Measurements from ENCODE around the gene FRAS1.
"Not testable (repeated sequence)": the region's sequence is repeated elsewhere in the genome, so short reads cannot be mapped to it uniquely, and the experiment has no call there.

FRAS1 gene

GRCh38 chr4:78162342-78162741 lies 105.2 kb downstream of the FRAS1 start:
- H3K4me3 ChIP-seq (ENCODE audit: low read depth, low read length), result no peak overlapping the region

DNA sequence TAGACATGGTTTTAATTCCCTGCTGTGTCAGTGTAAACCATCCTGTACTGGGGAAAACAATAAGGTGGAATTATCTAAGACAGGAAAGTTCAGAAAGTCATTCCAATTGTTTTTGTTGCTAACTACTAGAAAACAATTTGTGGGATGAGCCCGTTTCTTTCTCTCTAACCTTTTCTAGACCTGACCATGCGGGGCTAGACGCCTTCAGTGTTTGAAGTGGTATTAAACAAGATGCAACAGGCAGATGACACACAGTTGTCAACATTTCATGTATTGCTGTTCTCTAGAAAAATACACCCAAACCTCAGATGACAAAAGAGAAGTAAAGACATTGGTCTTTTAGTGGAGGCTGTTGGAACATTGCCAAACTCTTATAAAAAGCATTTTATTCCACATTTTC lies 105.7 kb downstream of the FRAS1 start:
- H3K4me3 ChIP-seq (ENCODE audit: low read depth, low read length), result no peak overlapping the region

DNA sequence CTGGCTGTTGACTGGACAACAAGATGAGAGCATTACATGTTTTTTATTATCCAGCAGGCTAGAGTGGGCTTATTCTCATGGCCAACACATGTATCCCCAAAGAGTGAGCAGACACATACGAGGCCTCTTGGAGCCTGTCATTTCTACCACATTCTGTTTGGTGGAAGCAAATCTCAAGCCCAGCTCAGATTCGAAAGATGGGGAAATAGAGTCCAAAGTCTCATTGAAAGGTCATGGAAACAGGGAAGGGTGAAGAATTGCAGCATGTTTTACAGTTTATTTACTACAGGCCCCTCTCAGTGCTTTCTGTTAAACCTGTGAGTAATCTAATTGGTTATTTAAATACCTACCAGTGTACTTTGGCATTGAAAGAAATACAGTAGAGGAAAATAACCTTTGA lies 108.6 kb downstream of the FRAS1 start:
- no peak overlapping the region for H3K4me3 ChIP-seq (ENCODE audit: low read depth, low read length)

- H3K4me3 ChIP-seq (ENCODE audit: low read depth, low read length), result no peak overlapping the region
Observed at GRCh38 chr4:78166622-78167021, 109.5 kb downstream of the FRAS1 start.

GRCh38 chr4:78167510-78167909 lies 110.4 kb downstream of the FRAS1 start:
- no peak overlapping the region for H3K4me3 ChIP-seq (ENCODE audit: low read depth, low read length)

- no peak overlapping the region for H3K4me3 ChIP-seq (ENCODE audit: low read depth, low read length)
Observed at GRCh38 chr4:78168029-78168428, 110.9 kb downstream of the FRAS1 start.

GRCh38 chr4:78169728-78170127 lies 112.6 kb downstream of the FRAS1 start:
- no peak overlapping the region for H3K4me3 ChIP-seq (ENCODE audit: low read depth, low read length)

- no peak overlapping the region for H3K4me3 ChIP-seq (ENCODE audit: low read depth, low read length)
Observed at GRCh38 chr4:78171482-78171881, 114.4 kb downstream of the FRAS1 start.

DNA sequence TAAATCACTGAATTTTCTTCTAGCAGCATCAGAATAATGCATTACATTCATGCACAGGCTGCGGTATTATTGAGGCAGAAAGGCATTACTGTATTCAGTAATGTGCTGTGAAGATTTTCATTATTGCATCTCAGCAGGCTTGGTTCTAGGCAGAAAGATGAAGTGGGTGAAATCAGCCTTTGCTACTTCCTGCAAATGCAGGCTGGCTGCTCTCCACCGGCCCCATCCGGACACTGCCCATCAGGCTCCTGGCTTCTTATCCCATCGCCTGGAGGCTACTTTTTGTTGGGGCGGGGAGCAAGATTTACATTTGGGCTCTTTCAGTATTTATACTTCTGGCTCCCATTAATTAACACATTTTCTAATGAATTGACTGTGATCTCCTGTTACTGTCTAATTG lies 117.8 kb downstream of the FRAS1 start:
- H3K4me3 ChIP-seq (ENCODE audit: low read depth, low read length), result no peak overlapping the region

- no peak overlapping the region for H3K4me3 ChIP-seq (ENCODE audit: low read depth, low read length)
Observed at GRCh38 chr4:78179196-78179595, 122.1 kb downstream of the FRAS1 start.

- not testable (repeated sequence) for H3K4me3 ChIP-seq (ENCODE audit: low read depth, low read length)
Observed at GRCh38 chr4:78181681-78182234, 124.6 kb downstream of the FRAS1 start.

GRCh38 chr4:78184584-78184983 lies 127.5 kb downstream of the FRAS1 start:
- no peak overlapping the region for H3K4me3 ChIP-seq (ENCODE audit: low read depth, low read length)

GRCh38 chr4:78185117-78185516 lies 128.0 kb downstream of the FRAS1 start:
- H3K4me3 ChIP-seq (ENCODE audit: low read depth, low read length), result no peak overlapping the region

DNA sequence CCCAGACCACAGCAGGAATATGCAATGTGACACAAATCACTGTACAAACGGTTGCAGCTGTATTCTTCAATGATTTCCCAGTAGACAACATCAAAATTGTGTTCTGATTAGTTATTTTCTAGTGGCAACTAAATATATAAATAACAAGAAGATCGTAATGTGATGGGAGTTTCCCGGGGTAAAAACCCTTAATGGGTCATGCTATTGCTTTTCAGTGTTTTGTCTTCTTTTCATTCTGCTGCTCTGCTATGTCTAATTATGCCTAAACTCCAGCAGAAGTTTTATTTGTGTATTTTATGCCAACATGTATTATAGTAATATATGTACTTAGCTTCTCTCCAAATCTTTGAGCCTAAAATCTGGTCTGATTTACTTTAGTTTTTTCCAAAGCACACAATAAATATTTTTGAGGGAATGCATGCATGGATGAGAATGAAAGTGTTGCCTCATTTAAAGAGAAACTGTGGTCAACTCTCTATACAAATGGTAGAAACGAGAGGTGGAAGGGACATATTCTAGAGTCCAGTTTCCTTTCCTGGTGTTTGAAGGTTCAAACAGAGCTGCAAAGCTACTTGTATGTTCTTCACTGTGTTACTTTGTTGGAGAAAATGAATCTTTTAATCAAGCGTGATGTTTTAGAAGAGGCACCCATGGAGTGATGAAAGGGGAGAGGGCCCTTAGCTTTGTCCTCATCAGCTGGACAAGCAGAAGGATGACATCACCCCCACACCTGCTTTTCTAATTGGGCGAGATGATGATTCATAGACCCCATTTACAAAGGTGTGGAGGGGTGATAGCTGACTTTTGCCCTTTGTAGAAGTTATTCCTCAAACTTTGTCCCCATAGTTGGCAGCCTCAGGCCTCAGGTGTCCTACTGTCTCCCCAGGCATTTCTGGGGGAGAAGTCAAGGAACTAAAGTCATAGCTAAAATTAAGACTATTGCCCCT lies 129.7 kb downstream of the FRAS1 start:
- H3K4me3 ChIP-seq (ENCODE audit: low read depth, low read length), result no peak overlapping the region

- H3K4me3 ChIP-seq (ENCODE audit: low read depth, low read length), result no peak overlapping the region
Observed at GRCh38 chr4:78190068-78190467, 132.9 kb downstream of the FRAS1 start.

DNA sequence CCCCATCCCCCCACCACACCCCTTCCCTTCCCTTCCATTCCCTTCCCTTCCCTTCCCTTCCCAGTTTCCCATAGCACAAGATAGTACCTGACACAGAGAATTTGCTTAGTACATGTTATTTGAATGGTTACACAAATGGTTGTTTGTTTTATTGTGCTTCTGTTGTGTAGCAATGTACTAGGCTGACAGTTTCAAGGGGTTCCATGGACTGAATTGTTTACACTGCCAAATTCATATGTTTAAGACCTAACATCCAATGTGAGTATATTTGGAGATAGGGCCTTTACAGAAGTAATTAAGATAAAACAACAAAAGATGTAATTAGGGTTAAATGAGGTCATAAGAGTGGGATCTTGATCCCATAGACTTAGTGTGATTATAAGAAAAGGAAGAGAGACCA lies 133.5 kb downstream of the FRAS1 start:
- H3K4me3 ChIP-seq (ENCODE audit: low read depth, low read length), result no peak overlapping the region

DNA sequence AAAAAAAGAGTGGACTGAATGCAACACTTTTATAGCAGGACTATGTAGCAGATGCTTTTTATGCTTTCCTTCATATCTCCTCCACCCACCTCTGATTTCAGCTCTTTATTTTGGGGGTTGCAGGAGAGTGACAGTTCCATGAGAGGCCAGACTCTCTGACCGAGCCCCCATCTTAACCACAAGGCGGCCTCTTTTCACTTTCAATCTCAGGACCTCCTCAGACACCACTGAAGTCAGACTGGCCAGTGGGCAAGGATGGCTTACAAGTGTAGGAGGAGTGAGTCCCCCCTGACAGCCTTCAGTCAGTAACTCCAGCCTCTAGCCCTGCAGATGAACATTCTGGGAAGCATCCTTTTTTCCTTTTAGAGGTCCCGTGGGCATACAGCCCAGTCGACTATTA lies 140.8 kb downstream of the FRAS1 start:
- no peak overlapping the region for H3K4me3 ChIP-seq (ENCODE audit: low read depth, low read length)

DNA sequence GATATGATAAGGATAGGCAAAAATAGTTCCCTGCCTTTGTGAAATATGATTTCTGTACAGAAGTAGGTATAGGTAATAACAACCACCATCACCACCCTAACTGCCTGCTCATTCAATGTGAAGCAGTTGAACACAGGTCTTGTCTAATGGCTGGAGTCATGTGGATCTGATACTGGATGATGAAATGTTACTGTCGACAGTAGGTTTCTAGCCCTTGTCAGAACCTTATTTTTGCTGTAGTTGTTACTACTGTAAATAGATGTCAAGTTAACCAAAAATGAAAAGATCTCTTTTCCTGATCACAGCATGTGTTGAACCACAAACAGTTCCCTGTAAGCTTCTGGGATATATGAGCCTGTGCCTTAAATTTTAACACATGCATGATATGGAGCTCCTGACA lies 142.9 kb downstream of the FRAS1 start:
- no peak overlapping the region for H3K4me3 ChIP-seq (ENCODE audit: low read depth, low read length)

DNA sequence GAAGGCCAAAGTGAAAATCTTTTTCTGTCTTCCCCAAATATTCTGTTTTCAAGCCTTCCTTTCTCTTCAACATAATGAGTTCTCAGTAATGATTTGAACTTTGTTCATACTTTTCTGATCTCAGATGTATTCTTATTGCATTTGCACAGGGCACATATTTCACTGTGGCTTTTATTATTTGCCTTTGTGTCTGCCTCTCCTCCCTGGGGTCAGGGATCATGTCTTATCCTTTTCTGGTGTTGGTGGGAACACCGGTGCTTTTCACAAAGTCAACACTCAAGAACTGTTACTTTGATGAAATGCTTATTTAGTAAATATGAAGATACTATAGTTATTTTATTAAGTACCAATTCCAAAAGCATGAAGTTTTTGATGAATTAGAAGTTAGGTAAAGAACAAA lies 143.8 kb downstream of the FRAS1 start:
- no peak overlapping the region for H3K4me3 ChIP-seq (ENCODE audit: low read depth, low read length)

DNA sequence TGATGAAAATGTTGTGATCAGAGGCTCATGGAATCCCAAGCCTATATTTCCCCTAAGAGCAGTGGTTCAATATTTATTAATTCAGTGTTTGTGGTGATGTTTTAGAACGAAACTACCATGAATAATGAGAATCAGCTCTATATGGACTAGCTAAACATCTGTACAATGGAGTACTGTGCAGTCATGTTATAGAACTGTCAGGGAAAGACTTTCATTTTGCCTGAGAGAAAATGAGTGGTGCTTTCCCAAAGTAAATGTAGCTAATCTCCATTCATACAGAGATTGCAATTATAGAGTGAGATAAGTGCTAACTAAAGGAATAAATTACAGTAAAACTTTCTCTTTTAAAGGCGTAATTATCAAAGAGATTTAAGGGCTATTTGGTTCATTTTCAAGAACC lies 147.1 kb downstream of the FRAS1 start:
- H3K4me3 ChIP-seq (ENCODE audit: low read depth, low read length), result no peak overlapping the region

- H3K4me3 ChIP-seq (ENCODE audit: low read depth, low read length), result no peak overlapping the region
Observed at GRCh38 chr4:78205591-78205990, 148.5 kb downstream of the FRAS1 start.

DNA sequence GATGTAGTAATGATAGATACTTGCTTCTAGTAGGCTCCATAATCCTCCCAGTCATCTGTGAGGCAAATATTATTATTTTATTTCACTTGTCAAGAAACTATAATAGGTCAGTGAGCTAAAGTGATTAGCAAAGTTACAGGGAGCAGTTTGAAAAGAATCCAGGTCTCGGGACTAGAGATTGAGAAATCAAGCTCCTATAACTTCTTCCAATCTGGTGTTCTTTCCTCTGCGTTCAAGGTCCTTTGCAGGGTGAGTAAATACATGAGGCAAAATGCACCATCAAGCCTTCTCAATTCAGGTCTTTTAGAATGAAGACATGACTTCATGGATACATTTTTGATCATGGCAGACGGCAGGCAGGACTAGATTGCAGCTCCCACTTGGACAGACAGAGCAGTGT lies 150.4 kb downstream of the FRAS1 start:
- H3K4me3 ChIP-seq (ENCODE audit: low read depth, low read length), result no peak overlapping the region

DNA sequence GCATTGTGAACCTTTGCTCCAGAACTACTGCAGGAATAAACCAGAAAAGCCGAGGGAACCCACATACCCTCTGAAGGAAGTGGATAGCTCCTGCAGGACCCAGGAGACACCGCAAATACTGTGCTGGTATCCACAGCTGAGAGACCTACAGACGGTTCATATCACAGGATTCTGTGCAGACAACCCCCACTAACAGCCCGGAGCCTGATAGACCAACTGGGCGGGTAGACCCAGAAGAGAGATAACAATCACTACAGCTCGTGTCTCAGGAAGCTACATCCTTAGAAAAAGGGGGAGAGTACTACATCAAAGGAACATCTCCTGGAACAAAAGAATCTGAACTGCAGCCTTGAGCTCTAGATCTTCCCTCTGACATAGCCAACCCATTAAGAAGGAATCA lies 150.8 kb downstream of the FRAS1 start:
- no peak overlapping the region for H3K4me3 ChIP-seq (ENCODE audit: low read depth, low read length)

Measured in iPS-11a (cell line).